CD4-positive, alpha-beta T cell (primary cell): ENCODE data around the gene CAPN9. TPM values are rescaled to one million over a fixed set of nuclear protein-coding genes. Genes with fewer than 3 reads are reported as not detected.
"Not testable (repeated sequence)": the region's sequence is repeated elsewhere in the genome, so short reads cannot be mapped to it uniquely, and the experiment has no call there.

Source experiments
- ATAC-seq: fragments of 200-7000 bp; cut with Tn5 transposase; one replicate; pipeline ENCODE4 v1.10.0; 2022; ENCODE audit warnings: mild to moderate bottlenecking; ENCODE audit not compliant: poor library complexity
- CTCF ChIA-PET: fragments of 350-600 bp; sonication (Branson Sonifier 250); formaldehyde crosslinking; loops from one replicate; lab custom pipeline; 2021; ENCODE audit warnings: antibody characterized with exemption, inconsistent platforms; lab: Charles Lee
- POLR2A ChIA-PET: fragments of 350-600 bp; sonication (Branson Sonifier 250); formaldehyde crosslinking; loops from one replicate; lab custom pipeline; 2021; ENCODE audit warnings: antibody characterized with exemption, inconsistent platforms; lab: Charles Lee
- DNase-seq, 14 experiments: peaks; one replicate each; pipeline ENCODE4 v3.0.0-alpha.2; 2013 to 2020; ENCODE audit warnings: mixed read lengths in 2 of 14
- H3K27ac ChIP-seq, 2 donors: one replicate each; pipeline versions ENCODE4 v1.5.1 to v1.7.0; 2013; ENCODE audit warnings: low read length in 2 of 2, low read depth in 1 of 2, mild to moderate bottlenecking in 1 of 2
- H3K27me3 ChIP-seq, 2 experiments: 1 replicate in 1 of 2; 2 replicates in 1 of 2; pipeline versions ENCODE4 v1.6.1 to v1.7.0; 2013; ENCODE audit warnings: low read length in 2 of 2, control low read depth in 1 of 2, mild to moderate bottlenecking in 1 of 2, moderate library complexity in 1 of 2; ENCODE audit not compliant: insufficient read depth in 2 of 2, control insufficient read depth in 1 of 2
- H3K36me3 ChIP-seq: one replicate; pipeline ENCODE4 v1.6.1; 2013; ENCODE audit warnings: low read length, control low read depth; ENCODE audit not compliant: insufficient read depth
- H3K4me1 ChIP-seq: one replicate; pipeline ENCODE4 v1.6.1; 2013; ENCODE audit warnings: low read length, control low read depth; ENCODE audit not compliant: insufficient read depth
- H3K4me3 ChIP-seq: one replicate; pipeline ENCODE4 v1.5.1; 2013; ENCODE audit warnings: mild to moderate bottlenecking, low read length, moderate library complexity
- H3K9me3 ChIP-seq, 2 experiments: 1 replicate in 1 of 2; 2 replicates in 1 of 2; pipeline versions ENCODE4 v1.6.1 to v1.7.0; 2013; ENCODE audit warnings: low read length in 2 of 2, mild to moderate bottlenecking in 2 of 2, control low read depth in 1 of 2, moderate library complexity in 1 of 2; ENCODE audit not compliant: control insufficient read depth in 1 of 2, insufficient read depth in 1 of 2
- H3K27ac Mint-ChIP-seq: one replicate; pipeline ENCODE4 v1.8.0; 2020; ENCODE audit warnings: mixed read lengths
- H3K27me3 Mint-ChIP-seq: one replicate; pipeline ENCODE4 v1.8.0; 2021; ENCODE audit warnings: mixed read lengths
- H3K36me3 Mint-ChIP-seq: one replicate; pipeline ENCODE4 v1.8.0; 2021; ENCODE audit warnings: low read depth, mixed read lengths
- H3K4me1 Mint-ChIP-seq: one replicate; pipeline ENCODE4 v1.8.0; 2021; ENCODE audit warnings: low read depth, mixed read lengths
- H3K4me3 Mint-ChIP-seq: one replicate; pipeline ENCODE4 v1.8.0; 2020; ENCODE audit warnings: mild to moderate bottlenecking, mixed read lengths
- H3K9me3 Mint-ChIP-seq: one replicate; pipeline ENCODE4 v1.8.0; 2020; ENCODE audit warnings: mixed read lengths
- intact Hi-C, 2 experiments: fragments of 100-400 bp; cut with DNase I in 1 of 2; cut with micrococcal nuclease in 1 of 2; formaldehyde crosslinking; loops; one replicate each; pipeline versions ENCODE4 v1.15.1 to v1.9.0; 2023 to 2025; cut with DNase I, micrococcal nuclease
- polyA plus RNA-seq, 2 donors: library from polyadenylated mRNA; unstranded; fragments of 120-200 nt; gene quantifications; one replicate each; pipeline ENCODE4 v1.2.1, GENCODE V29; 2013
- total RNA-seq, 174 experiments: library from RNA in 2 of 174; stranded (reverse) in 2 of 174; gene quantifications; one replicate each; pipeline ENCODE4 v1.2.3 and lab custom pipeline; 2021 to 2026
- TF ChIP-seq, protein P1 (sequence below): fragments of 200-600 bp; IDR thresholded peaks from one replicate; pipeline ENCODE4 v1.8.0; 2022; ENCODE audit warnings: antibody characterized with exemption, mild to moderate bottlenecking

CAPN9 gene, protein sequence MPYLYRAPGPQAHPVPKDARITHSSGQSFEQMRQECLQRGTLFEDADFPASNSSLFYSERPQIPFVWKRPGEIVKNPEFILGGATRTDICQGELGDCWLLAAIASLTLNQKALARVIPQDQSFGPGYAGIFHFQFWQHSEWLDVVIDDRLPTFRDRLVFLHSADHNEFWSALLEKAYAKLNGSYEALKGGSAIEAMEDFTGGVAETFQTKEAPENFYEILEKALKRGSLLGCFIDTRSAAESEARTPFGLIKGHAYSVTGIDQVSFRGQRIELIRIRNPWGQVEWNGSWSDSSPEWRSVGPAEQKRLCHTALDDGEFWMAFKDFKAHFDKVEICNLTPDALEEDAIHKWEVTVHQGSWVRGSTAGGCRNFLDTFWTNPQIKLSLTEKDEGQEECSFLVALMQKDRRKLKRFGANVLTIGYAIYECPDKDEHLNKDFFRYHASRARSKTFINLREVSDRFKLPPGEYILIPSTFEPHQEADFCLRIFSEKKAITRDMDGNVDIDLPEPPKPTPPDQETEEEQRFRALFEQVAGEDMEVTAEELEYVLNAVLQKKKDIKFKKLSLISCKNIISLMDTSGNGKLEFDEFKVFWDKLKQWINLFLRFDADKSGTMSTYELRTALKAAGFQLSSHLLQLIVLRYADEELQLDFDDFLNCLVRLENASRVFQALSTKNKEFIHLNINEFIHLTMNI
- total RNA-seq (not detected), total RNA-seq (lab: John Stamatoyannopoulos, UW) (0 to 0.23 (median 0) reads per million in 172 experiments)
- not detected for polyA plus RNA-seq (2013, experiment 1 of 2)
- polyA plus RNA-seq (2013, experiment 2 of 2), result 0.08 TPM

DNA sequence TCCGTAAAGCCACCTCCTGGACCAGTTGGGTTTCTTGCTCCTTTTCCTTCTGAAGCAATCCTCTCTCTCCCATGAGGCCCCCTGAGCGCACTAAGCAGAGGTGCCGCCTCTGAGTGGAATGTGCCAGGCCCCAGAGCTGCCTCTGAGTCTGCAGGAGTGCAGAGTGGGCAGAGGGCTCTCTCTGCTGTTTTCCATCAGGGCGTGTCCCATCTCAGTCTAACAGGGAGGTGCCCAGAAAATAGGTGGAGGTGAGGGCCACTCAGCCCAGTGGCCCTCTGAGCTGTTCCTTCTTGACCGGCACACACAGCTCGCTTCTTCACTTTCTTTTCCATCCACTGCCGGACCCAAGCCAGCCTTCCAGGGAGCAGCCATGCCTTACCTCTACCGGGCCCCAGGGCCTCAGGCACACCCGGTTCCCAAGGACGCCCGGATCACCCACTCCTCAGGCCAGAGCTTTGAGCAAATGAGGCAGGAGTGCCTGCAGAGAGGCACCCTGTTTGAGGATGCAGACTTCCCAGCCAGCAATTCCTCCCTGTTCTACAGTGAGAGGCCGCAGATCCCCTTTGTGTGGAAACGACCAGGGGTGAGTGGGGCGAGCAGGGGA, at the start of gene CAPN9:
Gene CAPN9 (plus strand): TSS at position 262 of the 604 bp plus-strand sequence. CDS start 109 bp downstream, at position 371.
- Histone ChIP-seq H3K4me3 (no peak within 1 kb of the TSS), H3K36me3 (no peaks in the 10 kb centered on the region), H3K27ac (no peak within 1 kb of the TSS), H3K27me3 (no peaks in the 10 kb centered on the region), H3K9me3 (no peaks in the 10 kb centered on the region), H3K4me1 (no peaks in the 10 kb centered on the region)
- ATAC-seq, result no peak
- Mint-ChIP-seq H3K4me3 (no peak within 1 kb of the TSS), H3K9me3 (no peaks in the 10 kb centered on the region), H3K27me3 (no peaks in the 10 kb centered on the region), H3K4me1 (no peaks in the 10 kb centered on the region), H3K27ac (no peak within 1 kb of the TSS), H3K36me3 (no peaks in the 10 kb centered on the region)
- no peak for DNase-seq
- ChIA-PET CTCF (no interaction called here), POLR2A (no interaction called here)
- intact Hi-C loops, result no loop called here
- TF ChIP-seq, protein P1, sequence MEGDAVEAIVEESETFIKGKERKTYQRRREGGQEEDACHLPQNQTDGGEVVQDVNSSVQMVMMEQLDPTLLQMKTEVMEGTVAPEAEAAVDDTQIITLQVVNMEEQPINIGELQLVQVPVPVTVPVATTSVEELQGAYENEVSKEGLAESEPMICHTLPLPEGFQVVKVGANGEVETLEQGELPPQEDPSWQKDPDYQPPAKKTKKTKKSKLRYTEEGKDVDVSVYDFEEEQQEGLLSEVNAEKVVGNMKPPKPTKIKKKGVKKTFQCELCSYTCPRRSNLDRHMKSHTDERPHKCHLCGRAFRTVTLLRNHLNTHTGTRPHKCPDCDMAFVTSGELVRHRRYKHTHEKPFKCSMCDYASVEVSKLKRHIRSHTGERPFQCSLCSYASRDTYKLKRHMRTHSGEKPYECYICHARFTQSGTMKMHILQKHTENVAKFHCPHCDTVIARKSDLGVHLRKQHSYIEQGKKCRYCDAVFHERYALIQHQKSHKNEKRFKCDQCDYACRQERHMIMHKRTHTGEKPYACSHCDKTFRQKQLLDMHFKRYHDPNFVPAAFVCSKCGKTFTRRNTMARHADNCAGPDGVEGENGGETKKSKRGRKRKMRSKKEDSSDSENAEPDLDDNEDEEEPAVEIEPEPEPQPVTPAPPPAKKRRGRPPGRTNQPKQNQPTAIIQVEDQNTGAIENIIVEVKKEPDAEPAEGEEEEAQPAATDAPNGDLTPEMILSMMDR, result no peak

DNA sequence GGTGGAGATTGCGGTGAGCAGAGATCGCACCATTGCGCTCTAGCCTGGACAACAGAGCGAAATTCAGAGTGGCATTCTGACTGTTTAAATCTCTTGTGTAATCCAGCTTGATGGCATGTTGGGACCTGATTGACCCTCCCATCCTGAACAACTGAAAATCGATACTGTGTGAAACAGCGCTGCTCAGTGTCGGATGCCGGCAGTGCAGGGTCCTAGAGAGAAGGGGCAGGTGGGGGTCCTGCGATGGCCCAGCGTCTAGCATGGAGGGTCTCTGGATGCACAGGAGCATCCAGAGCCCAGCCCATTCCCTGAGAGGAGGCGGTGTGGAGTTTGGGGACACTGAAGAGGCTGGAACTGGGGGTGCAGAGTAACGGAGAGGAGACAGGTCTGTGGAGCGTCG, 49.1 kb upstream of the CAPN9 start:
- Mint-ChIP-seq H3K27me3 (no peaks in the 10 kb centered on the region), H3K27ac (no peak overlapping the region), H3K4me1 (no peaks in the 10 kb centered on the region), H3K36me3 (peaks cover 10% of the 10 kb centered on the region), H3K9me3 (no peaks in the 10 kb centered on the region), H3K4me3 (no peak overlapping the region)
- POLR2A ChIA-PET, result no interaction called here
- H3K27ac ChIP-seq, result no peak overlapping the region
- peaks cover 0 to 2% of the 10 kb centered on the region in 2 experiments for H3K27me3 ChIP-seq
- TF ChIP-seq, protein P1, result no peak
- ATAC-seq, result no peak
- H3K4me3 ChIP-seq, result no peak overlapping the region
- H3K4me1 ChIP-seq, result peaks cover 5% of the 10 kb centered on the region
- H3K36me3 ChIP-seq, result peaks cover 3% of the 10 kb centered on the region
- DNase-seq, result no peak
- intact Hi-C loops, result no loop called here
- CTCF ChIA-PET, result no interaction called here
- no peaks in the 10 kb centered on the region for H3K9me3 ChIP-seq

DNA sequence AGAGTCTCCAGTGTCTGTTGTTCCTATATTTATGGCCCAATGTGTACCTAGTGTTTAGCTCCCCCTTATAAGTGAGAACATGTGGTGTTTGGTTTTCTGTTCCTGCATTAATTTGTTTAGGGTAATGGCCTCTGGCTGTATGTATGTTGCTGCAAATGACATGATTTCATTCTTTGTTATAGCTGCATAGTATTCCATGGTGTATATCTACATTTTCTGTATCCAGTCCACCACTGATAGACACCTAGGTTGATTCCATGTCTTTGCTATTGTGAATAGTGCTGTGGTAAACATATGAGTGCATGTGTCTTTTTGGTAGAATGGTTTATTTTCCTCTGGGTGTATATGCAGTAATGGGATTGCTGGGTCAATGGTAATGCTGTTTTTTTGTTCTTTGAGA, 48.2 kb upstream of the CAPN9 start:
- H3K36me3 ChIP-seq, H3K4me3 Mint-ChIP-seq, DNase-seq, H3K27me3 Mint-ChIP-seq, H3K4me3 ChIP-seq, ATAC-seq, POLR2A ChIA-PET, H3K27ac Mint-ChIP-seq, H3K27me3 ChIP-seq, intact Hi-C loops, H3K9me3 Mint-ChIP-seq, H3K27ac ChIP-seq, H3K4me1 Mint-ChIP-seq, H3K4me1 ChIP-seq, H3K9me3 ChIP-seq, H3K36me3 Mint-ChIP-seq: not testable (repeated sequence)
- CTCF ChIA-PET, result interaction anchor here (1.2 kb wide), 1 partner anchor 47 kb away, joined by 3 read pairs; no protein-coding TSS in a partner anchor
